Measurements from ENCODE around the gene LOXL4. TPM values are rescaled to one million over a fixed set of nuclear protein-coding genes. Genes with fewer than 3 reads are reported as not detected.

Gene LOXL4
- total and polyA plus RNA-seq, 7 experiments from 2014 or later: not detected

- ChIA-PET POLR2A (no interaction called here), CTCF (no interaction called here)
- ATAC-seq (no peak), DNase-seq (no peak)
- H3K4me3 Mint-ChIP-seq: no peak overlapping the region
- H3K4me3 ChIP-seq (ENCODE audit: low read length): no peak overlapping the region
- no peak overlapping the region for H3K27ac ChIP-seq (ENCODE audit: low read depth, low read length)
- H3K27me3 ChIP-seq (ENCODE audit: control insufficient read depth in 2 of 2, insufficient read depth in 2 of 2, low read length in 2 of 2): no peaks in the 10 kb centered on the region
- no peaks in the 10 kb centered on the region for H3K4me1 Mint-ChIP-seq
- peak overlapping the region in 1 of 9 donors; percentile 36 for H3K27ac Mint-ChIP-seq
- peaks cover 0 to 8% (median 0%) of the 10 kb centered on the region in 3 experiments for H3K36me3 ChIP-seq (ENCODE audit: control insufficient read depth in 2 of 3, insufficient read depth in 3 of 3, low read length in 3 of 3)
- intact Hi-C loops (cut with micrococcal nuclease): no loop called here
- no peaks in the 10 kb centered on the region for H3K27me3 Mint-ChIP-seq
- H3K4me1 ChIP-seq (ENCODE audit: control insufficient read depth in 2 of 2, insufficient read depth in 2 of 2, low read length in 2 of 2): no peaks in the 10 kb centered on the region
- peaks cover 0 to 10% (median 6%) of the 10 kb centered on the region in 5 donors for H3K36me3 Mint-ChIP-seq
- H3K9me3 ChIP-seq (ENCODE audit: control insufficient read depth in 2 of 3, low read length in 3 of 3): no peaks in the 10 kb centered on the region
- peaks cover 0 to 2% (median 0%) of the 10 kb centered on the region in 11 donors for H3K9me3 Mint-ChIP-seq
Measured at GRCh38 chr10:98255146-98255877, 12.7 kb downstream of the LOXL4 start.

- Histone ChIP-seq H3K27ac (ENCODE audit: low read depth, low read length) (no peak overlapping the region), H3K4me3 (ENCODE audit: low read length) (no peak overlapping the region), H3K9me3 (ENCODE audit: control insufficient read depth in 2 of 3, low read length in 3 of 3) (no peaks in the 10 kb centered on the region), H3K36me3 (ENCODE audit: control insufficient read depth in 2 of 3, insufficient read depth in 3 of 3, low read length in 3 of 3) (peaks cover 0 to 9% (median 0%) of the 10 kb centered on the region in 3 experiments), H3K4me1 (ENCODE audit: control insufficient read depth in 2 of 2, insufficient read depth in 2 of 2, low read length in 2 of 2) (no peaks in the 10 kb centered on the region), H3K27me3 (ENCODE audit: control insufficient read depth in 2 of 2, insufficient read depth in 2 of 2, low read length in 2 of 2) (no peaks in the 10 kb centered on the region)
- DNase-seq: no peak
- H3K4me3 Mint-ChIP-seq: no peak overlapping the region
- peaks cover 0 to 15% (median 6%) of the 10 kb centered on the region in 5 donors for H3K36me3 Mint-ChIP-seq
- no peaks in the 10 kb centered on the region for H3K27me3 Mint-ChIP-seq
- ChIA-PET POLR2A (no interaction called here), CTCF (no interaction called here)
- H3K27ac Mint-ChIP-seq: peak overlapping the region in 1 of 9 donors; percentile 27
- peaks cover 0 to 4% (median 0%) of the 10 kb centered on the region in 7 donors for H3K4me1 Mint-ChIP-seq
- intact Hi-C loops (cut with micrococcal nuclease): no loop called here
- no peak for ATAC-seq
- H3K9me3 Mint-ChIP-seq: peaks cover 0 to 3% (median 0%) of the 10 kb centered on the region in 11 donors
Measured at GRCh38 chr10:98254234-98254974, 13.6 kb downstream of the LOXL4 start.

- ChIA-PET POLR2A (no interaction called here), CTCF (no interaction called here)
- Histone ChIP-seq H3K4me1 (ENCODE audit: control insufficient read depth in 2 of 2, insufficient read depth in 2 of 2, low read length in 2 of 2) (no peaks in the 10 kb centered on the region), H3K4me3 (ENCODE audit: low read length) (no peak overlapping the region), H3K36me3 (ENCODE audit: control insufficient read depth in 2 of 3, insufficient read depth in 3 of 3, low read length in 3 of 3) (peaks cover 0 to 18% (median 0%) of the 10 kb centered on the region in 3 experiments), H3K27ac (ENCODE audit: low read depth, low read length) (no peak overlapping the region), H3K27me3 (ENCODE audit: control insufficient read depth in 2 of 2, insufficient read depth in 2 of 2, low read length in 2 of 2) (no peaks in the 10 kb centered on the region), H3K9me3 (ENCODE audit: control insufficient read depth in 2 of 3, low read length in 3 of 3) (no peaks in the 10 kb centered on the region)
- ATAC-seq (no peak), DNase-seq (no peak)
- no peak overlapping the region for H3K27ac Mint-ChIP-seq
- intact Hi-C loops (cut with micrococcal nuclease): no loop called here
- H3K4me1 Mint-ChIP-seq: peaks cover 0 to 5% (median 0%) of the 10 kb centered on the region in 7 donors
- peaks cover 0 to 2% (median 0%) of the 10 kb centered on the region in 11 donors for H3K9me3 Mint-ChIP-seq
- H3K36me3 Mint-ChIP-seq: peaks cover 0 to 20% (median 6%) of the 10 kb centered on the region in 5 donors
- H3K4me3 Mint-ChIP-seq: no peak overlapping the region
- no peaks in the 10 kb centered on the region for H3K27me3 Mint-ChIP-seq
Measured at GRCh38 chr10:98253499-98253898, 14.5 kb downstream of the LOXL4 start.

- Mint-ChIP-seq H3K4me1 (peaks cover 0 to 5% (median 0%) of the 10 kb centered on the region in 7 donors), H3K4me3 (no peak overlapping the region), H3K9me3 (peaks cover 0 to 2% (median 0%) of the 10 kb centered on the region in 11 donors), H3K27me3 (no peaks in the 10 kb centered on the region), H3K36me3 (peaks cover 1 to 28% (median 7%) of the 10 kb centered on the region in 5 donors), H3K27ac (peak overlapping the region in 1 of 9 donors; percentile 54)
- Histone ChIP-seq H3K9me3 (ENCODE audit: control insufficient read depth in 2 of 3, low read length in 3 of 3) (no peaks in the 10 kb centered on the region), H3K27ac (ENCODE audit: low read depth, low read length) (no peak overlapping the region), H3K27me3 (ENCODE audit: control insufficient read depth in 2 of 2, insufficient read depth in 2 of 2, low read length in 2 of 2) (no peaks in the 10 kb centered on the region), H3K36me3 (ENCODE audit: control insufficient read depth in 2 of 3, insufficient read depth in 3 of 3, low read length in 3 of 3) (peaks cover 0 to 28% (median 0%) of the 10 kb centered on the region in 3 experiments), H3K4me3 (ENCODE audit: low read length) (no peak overlapping the region), H3K4me1 (ENCODE audit: control insufficient read depth in 2 of 2, insufficient read depth in 2 of 2, low read length in 2 of 2) (no peaks in the 10 kb centered on the region)
- no peak for DNase-seq
- ChIA-PET CTCF (no interaction called here), POLR2A (no interaction called here)
- intact Hi-C loops (cut with micrococcal nuclease): no loop called here
- no peak for ATAC-seq
Measured at GRCh38 chr10:98252464-98252863, 15.5 kb downstream of the LOXL4 start.

GRCh38 chr10:98251399-98251798 is 16.6 kb downstream of the LOXL4 start:
- intact Hi-C loops (cut with micrococcal nuclease): no loop called here
- ChIA-PET CTCF (no interaction called here), POLR2A (no interaction called here)
- Mint-ChIP-seq H3K4me3 (no peak overlapping the region), H3K9me3 (peaks cover 0 to 2% (median 0%) of the 10 kb centered on the region in 11 donors), H3K27ac (peak overlapping the region in 1 of 9 donors; percentile 15), H3K27me3 (no peaks in the 10 kb centered on the region), H3K36me3 (peaks cover 4 to 38% (median 10%) of the 10 kb centered on the region in 5 donors), H3K4me1 (peaks cover 0 to 5% (median 0%) of the 10 kb centered on the region in 7 donors)
- H3K4me3 ChIP-seq (ENCODE audit: low read length): no peak overlapping the region
- H3K27ac ChIP-seq (ENCODE audit: low read depth, low read length): no peak overlapping the region
- DNase-seq (no peak), ATAC-seq (no peak)
- no peaks in the 10 kb centered on the region for H3K27me3 ChIP-seq (ENCODE audit: control insufficient read depth in 2 of 2, insufficient read depth in 2 of 2, low read length in 2 of 2)
- H3K4me1 ChIP-seq (ENCODE audit: control insufficient read depth in 2 of 2, insufficient read depth in 2 of 2, low read length in 2 of 2): no peaks in the 10 kb centered on the region
- H3K9me3 ChIP-seq (ENCODE audit: control insufficient read depth in 2 of 3, low read length in 3 of 3): no peaks in the 10 kb centered on the region
- peaks cover 0 to 38% (median 0%) of the 10 kb centered on the region in 3 experiments for H3K36me3 ChIP-seq (ENCODE audit: control insufficient read depth in 2 of 3, insufficient read depth in 3 of 3, low read length in 3 of 3)

GRCh38 chr10:98249134-98249533 is 18.9 kb downstream of the LOXL4 start:
- no peak for DNase-seq
- H3K4me3 Mint-ChIP-seq: no peak overlapping the region
- H3K9me3 Mint-ChIP-seq: peaks cover 0 to 3% (median 0%) of the 10 kb centered on the region in 11 donors
- H3K27ac Mint-ChIP-seq: no peak overlapping the region
- Histone ChIP-seq H3K9me3 (ENCODE audit: control insufficient read depth in 2 of 3, low read length in 3 of 3) (no peaks in the 10 kb centered on the region), H3K4me1 (ENCODE audit: control insufficient read depth in 2 of 2, insufficient read depth in 2 of 2, low read length in 2 of 2) (no peaks in the 10 kb centered on the region), H3K36me3 (ENCODE audit: control insufficient read depth in 2 of 3, insufficient read depth in 3 of 3, low read length in 3 of 3) (peaks cover 7 to 54% (median 12%) of the 10 kb centered on the region in 3 experiments), H3K27ac (ENCODE audit: low read depth, low read length) (no peak overlapping the region), H3K27me3 (ENCODE audit: control insufficient read depth in 2 of 2, insufficient read depth in 2 of 2, low read length in 2 of 2) (no peaks in the 10 kb centered on the region), H3K4me3 (ENCODE audit: low read length) (no peak overlapping the region)
- no peaks in the 10 kb centered on the region for H3K27me3 Mint-ChIP-seq
- intact Hi-C loops (cut with micrococcal nuclease): no loop called here
- no peak for ATAC-seq
- ChIA-PET POLR2A (no interaction called here), CTCF (no interaction called here)
- peaks cover 0 to 5% (median 2%) of the 10 kb centered on the region in 7 donors for H3K4me1 Mint-ChIP-seq
- H3K36me3 Mint-ChIP-seq: peaks cover 13 to 46% (median 19%) of the 10 kb centered on the region in 5 donors

Data from naive thymus-derived CD4-positive, alpha-beta T cell (primary cell).